ENCODE measurements around the gene SMAD2.
A peak's percentile ranks its signal among the peaks of the same experiment; 100 is the strongest.

SMAD2 gene

DNA sequence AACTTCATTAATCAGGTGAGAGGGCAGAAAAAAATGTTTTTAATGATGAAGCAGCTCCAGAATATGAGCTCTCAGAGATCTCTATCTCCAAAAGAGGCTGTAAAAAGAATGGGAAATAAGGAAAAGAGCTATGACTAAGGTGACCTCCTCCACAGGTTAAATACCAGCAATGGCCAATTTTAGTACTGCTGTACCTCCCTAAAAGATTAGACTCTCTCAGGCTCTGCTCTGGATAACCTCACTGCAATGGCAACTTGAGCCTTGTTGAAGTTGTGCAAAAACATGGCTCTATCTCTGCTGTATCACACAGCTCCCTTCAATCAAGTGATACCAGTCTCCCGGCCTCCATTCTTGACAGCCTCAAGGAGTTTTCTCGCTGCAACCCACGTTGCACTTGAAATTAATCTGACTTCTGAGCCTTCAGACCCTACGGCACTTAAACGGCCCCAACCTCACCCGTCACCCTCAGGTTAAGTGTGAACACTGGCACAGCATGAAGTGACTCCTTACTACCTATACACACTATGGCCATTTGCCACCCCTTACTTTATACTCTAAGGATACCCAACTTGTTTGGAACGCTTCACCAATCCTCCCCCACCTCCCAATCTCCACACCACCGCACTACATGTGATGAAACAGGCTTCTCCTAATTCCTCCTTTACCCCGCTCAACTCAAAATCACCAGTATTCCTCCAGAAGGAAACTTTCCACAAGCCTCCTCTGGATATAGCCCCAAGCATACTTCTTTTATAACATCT, 36.3 kb downstream of the SMAD2 start:
- no peak for DNase-seq

DNA sequence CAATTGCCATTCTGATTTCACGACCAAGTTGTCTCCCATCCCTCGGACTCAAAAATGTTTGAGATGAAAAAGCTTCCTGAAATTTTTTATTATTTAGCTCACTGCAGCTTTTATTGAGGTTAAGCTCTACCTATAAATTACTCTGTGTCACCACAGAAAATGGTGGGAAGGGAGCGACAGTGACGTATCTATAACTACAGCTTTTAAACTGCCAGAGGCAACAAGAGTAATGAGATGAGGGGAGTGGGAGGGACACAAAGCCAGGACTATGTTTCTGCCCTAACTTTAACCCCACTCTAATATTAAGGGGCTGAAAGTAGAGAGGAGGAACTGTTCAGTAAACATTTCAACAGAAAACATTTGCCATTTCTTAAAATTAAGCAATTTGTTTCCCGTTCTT, 37.4 kb downstream of the SMAD2 start:
- DNase-seq, result no peak

DNA sequence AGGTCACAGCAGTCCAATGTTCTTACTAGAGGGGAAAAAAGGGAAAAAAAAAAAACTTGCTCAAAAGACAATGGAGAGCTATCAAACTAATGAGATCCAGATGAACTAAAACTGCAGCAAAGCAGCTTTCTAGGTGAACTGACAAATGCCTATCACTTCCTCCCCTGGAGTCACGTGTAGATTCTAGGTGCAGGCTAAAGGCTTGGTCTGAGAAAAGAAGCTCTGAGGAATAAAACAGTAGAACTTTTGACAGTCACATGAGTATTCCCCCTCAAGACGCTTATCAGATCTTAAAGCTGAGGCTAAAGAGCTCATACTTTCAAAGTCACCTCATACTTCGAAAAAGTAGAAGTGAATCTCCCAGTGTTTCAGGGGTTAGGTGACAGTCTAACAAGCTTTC, 42.3 kb downstream of the SMAD2 start:
- no peak for DNase-seq

DNA sequence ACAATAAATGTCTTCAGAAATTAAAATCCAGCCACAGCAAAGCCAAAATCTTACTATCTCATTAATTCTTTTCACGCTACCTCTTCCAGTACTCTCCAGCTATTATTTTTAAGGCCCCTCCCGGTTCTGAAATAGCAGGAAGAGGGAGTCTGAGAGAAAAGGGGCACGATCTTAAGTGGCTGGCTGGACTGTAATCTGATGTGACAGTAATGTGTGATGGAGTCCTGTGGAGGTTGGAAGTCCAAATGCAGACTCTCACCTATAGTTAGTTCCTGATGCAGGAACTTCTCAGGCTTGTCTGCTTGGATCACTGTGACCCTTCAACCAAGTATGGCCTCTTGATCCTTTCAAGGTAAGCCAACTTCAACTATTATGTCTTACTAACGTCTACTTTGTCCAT, 43.2 kb downstream of the SMAD2 start:
- no peak for DNase-seq

DNA sequence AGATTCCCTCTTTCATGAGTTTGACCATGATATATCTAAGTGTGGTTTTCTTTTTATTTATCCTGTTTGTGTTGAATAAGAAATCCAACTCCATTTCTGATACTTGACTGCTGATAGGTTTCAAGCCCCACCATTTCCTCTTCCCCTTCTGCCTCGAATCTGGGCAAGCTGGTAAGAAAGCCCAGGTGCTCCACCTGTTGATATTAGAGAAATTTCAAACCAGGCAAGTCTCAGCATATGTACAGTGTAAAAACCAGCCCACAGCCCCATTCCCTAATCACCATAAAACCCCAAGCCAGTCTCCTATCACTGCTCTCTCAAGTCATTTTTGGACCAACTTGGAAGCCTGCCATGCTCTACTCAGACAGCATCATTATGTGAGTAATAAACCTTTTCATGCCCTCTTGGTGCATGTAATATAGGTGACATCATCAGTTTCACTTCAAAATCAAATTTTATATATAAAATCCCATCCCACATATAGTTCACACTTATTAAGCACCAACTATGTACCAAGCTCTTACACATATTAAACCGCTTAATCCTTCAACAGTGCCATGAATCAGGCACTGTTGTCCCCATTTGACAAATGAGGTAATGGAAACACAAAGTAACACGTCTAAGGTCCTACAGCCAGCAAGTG, 46.6 kb downstream of the SMAD2 start:
- no peak for DNase-seq

DNA sequence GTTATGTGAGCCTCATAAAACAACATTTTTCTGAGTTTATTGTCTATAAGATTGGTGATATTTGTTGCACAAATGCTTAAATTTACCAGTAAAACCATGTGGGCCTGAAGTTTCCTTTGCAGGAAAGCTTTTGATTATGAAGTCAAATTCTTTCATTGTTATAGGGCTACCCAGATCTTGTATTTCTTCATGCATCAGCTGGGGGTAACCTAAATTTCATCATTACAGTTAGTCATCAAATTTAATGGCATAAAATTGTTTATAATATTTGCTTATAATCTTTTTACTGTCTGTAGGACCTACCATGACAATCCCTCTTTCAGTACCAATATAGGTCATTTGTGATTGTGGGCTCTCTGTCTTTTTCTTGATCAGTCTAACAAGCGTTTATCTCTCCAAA, 47.8 kb downstream of the SMAD2 start:
- no peak for DNase-seq

DNA sequence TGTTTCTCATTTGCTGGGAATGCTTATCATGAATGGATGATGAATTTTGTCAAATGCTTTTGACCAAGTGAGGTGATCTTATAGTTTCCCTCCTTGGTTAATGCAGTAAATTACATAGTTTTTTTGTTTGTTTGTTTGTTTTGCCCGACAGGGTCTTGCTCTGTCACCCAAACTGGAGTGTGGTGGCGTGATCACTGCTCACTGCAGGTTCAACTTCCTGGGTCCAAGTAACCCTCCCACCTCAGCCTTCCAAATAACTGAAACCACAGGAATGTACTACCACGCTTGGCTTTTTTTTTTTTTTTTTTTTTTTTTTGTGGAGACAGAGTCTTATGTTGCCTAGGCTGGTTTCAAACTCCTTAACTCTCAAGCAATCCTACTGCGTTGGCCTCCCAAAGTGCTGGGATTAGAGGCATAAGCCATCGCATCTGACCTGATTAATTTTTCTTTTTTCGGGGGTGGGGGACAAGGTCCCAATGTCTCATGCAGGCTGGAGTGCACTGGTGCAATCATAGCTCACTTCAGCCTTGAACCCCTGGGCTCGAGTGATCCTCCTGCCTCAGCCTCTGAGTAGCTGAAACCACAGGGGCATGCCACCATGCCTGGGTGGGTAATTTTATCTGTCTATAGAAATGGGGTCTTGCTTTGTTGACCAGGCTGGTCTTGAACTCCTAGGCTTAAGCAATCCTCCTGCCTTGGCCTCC, 48.6 kb downstream of the SMAD2 start:
- no peak for DNase-seq

DNA sequence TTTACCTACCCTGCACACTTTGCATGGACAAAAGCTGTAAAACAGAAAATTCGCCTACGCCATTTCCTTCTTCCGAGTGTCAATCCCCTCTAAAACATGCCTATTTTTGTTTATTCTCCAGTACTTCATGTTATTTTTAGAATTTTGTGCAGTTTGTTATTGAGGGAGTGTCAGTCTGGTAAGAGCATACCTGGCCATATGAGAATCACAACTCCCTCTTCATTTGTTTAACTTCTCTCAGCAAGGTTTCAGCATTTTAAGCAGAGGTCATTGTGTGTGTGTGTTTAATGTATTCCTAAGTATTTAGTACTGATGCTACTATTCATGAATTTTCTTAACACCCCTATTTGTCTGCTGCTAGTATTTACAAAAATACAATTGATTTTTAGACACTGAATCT, 49.4 kb downstream of the SMAD2 start:
- DNase-seq, result no peak

DNA sequence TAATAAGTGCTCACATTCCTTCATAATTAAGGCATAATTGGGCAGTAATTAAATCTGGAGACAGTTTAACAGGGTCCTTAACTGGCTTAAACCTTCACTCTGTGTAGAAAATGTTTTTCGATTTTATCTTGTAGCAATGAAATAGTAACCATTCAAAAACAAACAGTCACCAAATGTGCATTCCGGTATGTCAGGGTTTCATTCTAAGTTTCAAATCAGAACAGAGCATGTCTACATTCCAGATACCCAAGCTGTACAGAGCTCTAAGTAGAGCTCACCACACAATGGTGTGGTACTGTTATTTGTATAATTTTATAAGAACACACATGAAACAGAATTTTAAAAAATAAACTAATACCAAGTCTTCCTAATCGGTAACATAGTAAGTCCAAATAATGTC, 52.6 kb downstream of the SMAD2 start:
- no peak for DNase-seq

DNA sequence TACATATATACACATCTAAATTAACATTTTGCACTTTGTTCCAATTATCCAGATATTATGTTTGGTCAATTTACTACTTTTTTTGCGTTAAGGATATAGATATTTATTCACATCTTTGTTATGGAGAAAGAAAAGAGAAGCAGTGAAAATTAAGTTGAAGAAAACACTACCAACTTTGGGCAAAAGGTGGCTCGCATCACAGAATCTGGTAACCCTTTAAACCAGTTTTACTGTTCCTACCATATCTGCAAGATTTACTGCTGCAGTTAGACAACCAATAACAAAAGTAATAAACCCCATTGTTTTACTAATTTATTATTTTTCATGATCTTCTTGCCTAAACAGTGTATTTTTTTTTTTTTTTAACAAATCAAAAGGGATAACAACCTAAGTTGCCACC, 53.6 kb downstream of the SMAD2 start:
- DNase-seq, result no peak

DNA sequence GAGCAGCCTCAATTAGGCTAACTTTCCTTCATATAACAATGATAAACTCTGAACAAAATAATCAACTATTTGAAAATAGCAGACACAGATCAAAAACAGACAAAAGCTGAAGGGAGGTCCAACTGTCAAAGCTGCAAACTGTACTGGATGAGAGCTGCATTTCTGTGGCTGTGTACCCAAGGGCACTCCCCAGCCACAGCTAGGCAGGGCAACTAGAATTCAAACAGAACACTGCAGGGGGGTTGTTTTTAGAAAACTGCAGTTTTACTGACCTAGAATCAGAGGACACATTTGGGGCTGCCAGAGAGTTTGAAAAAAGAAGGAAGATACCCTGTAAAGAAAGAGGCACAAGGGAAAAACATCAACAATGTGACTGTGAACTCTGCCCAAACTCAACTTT, 56.8 kb downstream of the SMAD2 start:
- no peak for DNase-seq

DNA sequence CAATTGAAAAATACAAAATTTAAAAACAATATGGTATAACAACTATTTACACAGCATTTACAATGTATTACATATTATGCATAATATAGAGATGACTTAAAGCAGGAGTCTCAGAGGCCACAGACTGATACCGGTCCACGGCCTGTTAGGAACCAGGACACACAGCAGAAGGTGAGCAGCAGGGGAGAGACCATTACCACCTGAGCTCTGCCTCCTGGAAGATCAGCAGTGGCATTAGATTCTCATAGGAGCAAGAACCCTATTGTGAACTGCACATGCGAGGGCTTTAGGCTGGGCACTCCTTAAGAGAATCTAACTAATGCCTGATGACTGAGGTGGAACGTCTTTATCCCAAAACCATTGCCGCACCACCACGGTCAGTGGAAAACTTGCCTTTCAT, 58.0 kb downstream of the SMAD2 start:
- DNase-seq, result no peak

DNA sequence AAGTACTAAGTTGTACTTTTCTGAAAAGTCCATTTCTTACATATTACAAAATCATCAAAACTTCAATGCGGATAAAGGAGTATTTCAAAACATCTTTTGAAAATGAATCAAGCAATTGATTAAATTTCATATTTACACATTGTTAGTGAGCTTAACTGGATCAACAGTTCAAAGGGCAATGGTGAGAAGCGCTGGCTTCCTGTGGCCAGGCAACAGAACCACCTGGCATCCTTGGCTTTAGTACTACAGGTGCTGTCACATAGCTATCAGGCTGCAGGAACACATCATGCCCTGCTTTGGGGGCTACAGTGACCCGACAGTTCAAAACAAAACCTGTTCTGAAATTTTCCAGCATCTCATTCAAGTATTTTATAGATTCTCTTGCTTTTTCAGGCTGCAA, 59.2 kb downstream of the SMAD2 start:
- DNase-seq, result no peak

DNA sequence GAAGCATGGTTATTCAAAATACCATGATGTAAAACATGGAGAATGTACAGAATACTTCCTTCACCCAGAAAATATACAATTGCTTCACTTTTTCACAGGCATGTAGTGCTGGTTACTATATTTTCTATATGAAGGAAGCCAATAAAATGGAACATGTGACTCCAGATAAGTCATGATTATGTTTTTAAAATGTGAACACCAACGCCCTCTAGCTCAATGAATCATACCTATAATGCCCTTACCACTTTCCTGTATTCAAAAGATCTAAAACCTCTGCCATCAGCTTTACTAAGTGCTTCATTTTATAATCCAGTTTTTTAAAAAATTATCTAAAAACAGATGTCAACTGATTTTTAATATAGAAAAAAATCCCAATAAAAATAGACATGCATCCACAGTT, 59.9 kb downstream of the SMAD2 start:
- DNase-seq, result no peak

DNA sequence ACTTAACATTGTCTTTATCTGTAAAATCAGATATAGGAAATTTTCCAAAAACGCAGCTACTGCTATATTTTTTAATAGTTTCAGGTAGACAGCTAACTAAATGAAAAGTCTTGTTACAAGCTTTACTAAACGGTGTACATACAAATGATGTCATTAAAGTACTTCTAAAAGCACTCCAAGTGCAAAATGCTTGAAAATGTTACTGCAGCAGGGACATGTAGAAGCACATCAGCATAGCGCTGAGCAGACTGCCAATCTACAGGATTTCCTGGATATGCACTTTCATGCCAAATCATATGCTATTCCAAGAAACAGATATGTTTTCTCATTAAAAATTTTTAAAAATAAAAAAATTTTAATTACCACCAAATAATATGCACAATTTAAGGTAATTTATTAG, 61.7 kb downstream of the SMAD2 start:
- DNase-seq, result no peak

DNA sequence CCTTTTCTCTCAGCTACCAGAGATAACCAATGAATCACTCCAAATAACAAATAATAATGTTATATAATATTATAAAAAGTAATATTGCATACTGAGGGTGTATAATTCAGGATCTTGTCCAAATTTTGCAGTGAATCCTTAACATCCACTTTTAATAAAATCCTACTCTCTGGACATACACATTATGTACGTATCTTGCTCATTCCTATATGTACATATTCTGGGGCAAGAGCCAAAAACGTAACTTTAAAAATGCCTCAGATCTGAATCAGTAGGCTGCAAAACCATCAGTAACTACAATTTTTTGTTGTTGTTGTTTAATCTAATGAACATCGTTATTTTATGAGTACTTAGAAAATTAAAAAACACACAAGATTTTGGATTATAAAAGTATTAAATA, 65.3 kb downstream of the SMAD2 start:
- no peak for DNase-seq

DNA sequence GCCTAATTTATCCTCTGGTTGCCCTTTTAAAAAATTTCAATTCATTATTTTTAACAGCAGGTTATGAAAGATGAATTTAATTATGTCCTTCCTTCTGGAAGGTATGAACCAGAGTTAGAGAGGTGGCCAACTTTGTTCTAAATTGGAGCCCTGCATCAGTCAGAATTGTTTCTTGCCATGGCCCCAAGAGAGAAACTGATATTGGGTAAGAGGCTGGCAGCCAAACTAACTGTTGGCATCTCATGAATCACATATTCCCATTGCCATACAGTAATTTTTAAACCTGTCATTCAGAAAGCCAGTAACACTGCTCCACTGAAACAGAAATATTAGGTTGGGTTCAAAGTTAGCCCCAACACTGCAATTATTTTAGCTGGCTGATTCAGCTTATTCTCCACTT, 67.4 kb downstream of the SMAD2 start:
- DNase-seq, result peak in 1 of 2 experiments; percentile 15

DNA sequence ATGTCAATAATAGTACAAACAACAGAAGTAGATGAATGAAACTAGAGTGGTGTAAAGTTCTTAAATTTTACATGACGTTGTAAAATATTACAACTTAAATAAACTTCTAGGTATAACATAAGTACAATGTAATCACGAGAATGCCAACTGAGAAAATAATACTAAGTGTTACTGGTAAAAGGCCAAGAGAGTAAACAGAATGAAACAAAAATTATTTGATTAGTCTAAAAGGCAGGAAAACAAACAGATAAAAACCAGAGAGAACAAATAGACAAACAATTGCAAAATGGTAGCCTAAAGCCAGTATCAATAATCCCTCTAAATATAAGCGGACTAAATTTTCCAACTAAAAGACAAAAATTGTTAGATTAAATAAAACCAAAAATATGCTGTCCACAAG, 71.9 kb downstream of the SMAD2 start:
- no peak for DNase-seq

DNA sequence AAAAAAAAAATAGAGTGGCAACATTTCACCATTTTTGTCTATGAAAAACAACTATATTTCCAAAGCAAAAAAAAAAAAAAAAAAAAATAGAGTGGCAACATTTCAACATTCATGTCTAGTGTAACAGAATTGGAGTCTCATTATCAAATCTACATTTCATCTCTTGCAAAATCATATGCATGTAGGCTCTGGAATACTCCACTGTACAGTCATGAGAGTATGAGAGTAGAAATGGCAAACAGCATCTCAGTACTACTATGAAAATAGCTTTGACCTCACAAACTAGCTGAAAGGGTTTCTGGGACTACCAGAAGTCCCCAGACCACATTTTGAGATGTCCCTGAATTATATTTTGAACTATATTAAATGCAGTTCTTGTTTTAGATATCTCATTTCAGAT, 82.8 kb downstream of the SMAD2 start:
- no peak for DNase-seq

DNA sequence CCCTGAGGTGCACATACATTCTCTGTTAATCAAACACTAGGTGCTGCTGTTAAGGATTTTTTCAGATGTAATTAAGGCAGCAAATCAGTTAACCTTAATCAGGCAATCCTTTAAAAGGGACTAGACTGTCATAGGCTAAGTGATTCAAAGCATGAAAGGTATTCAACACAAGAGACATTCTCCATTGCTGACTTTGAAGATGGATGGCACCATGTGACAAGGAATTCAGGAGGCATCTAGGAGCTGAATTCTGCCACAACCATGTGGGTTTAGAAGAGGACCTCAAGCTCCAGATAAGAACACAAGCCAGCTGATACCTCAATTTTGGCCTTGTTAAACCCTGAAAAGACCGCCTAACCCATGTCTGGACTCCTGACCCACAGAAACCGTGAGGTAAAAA, 84.0 kb downstream of the SMAD2 start:
- no peak for DNase-seq

DNA sequence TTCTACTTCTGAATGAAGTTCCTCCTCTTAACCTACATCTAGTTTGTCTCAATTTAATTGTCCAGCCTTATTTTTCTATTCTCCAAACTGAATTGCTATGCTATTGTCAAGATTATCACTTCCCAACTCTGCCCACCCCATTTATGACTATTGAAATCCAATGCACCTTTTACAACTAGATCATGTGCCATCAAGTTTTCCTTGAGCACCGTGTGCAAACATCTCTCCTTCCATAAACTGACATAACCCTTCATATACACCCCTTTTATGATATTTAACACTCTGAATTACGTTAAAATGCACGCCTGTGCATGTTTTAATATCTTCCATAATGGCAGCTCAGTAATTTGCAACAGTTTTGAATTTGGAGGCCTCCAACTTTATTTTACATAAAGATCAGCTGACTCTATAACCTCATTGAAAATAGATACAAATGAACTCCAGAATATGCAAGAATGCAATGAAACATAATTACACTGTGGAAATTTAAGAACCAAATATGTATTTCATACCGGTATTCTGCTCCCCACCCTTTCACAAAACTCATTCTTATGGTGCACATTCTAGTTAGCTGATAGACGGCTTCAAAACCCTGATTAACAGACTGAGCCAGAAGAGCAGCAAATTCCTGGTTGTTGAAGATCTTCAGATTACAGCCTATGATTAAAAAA, 85.5 kb downstream of the SMAD2 start:
- no peak for DNase-seq

DNA sequence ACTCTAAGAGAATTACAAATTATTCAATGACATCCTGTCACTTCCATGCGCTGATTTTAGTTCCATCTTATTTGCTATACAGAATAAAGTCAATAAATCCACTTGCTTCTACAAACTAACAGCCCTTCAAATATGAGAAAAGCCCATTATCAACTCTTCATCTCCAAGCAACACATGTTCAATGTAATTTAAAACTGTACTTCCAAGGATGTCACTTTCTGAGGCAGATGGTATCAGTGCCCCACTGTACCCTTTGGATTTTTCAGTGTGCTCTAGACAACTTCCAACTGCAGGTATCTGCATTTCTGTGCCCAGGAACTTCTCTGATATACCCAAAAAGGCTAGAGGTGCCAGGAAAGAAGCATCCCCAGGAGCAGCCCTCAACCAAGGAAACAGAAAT, 87.6 kb downstream of the SMAD2 start:
- no peak for DNase-seq

DNA sequence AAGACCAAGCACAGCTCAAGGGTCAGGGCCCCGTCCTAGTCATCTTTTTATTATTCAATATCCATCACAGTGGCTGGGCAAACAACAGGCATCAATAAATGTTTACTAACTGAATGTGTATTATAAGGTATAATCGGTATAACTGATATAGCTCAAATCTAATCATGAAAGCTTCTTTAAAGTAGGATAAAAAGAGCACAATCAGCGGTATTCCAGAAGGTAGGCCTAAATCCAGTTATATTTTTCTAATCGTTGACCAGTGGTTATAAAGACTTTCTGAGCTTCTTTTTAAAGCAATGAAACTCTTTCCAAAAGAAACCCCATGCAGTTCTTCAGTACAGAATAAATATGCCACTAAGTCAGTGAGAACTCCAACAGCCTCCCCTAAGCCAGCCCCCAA, 92.1 kb downstream of the SMAD2 start:
- no peak for DNase-seq

DNA sequence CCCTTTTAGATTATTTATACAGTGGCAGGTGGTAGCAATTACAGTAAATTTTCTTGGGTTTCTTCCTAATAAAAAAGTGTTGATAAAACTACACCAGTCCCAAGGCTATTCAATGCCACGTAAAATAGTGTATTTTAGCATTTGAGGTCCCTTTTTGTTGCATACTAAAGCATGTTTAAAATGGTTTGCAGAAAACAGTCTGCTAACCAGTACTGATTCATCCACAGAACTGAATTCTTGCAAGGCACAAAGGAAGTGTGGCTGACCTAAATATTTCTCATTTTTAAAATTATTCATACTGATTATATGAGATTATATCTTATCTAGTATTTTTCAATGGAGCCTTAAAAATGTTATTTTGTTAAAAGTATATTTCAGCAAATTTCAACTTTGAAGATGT, 98.1 kb downstream of the SMAD2 start:
- DNase-seq, result no peak
